Naive thymus-derived CD4-positive, alpha-beta T cell (primary cell): ENCODE measurements around the gene HOXA13. TPM values are rescaled to one million over a fixed set of nuclear protein-coding genes. Genes with fewer than 3 reads are reported as not detected.
A peak's percentile ranks its signal among the peaks of the same experiment; 100 is the strongest.

Source experiments
- ATAC-seq: fragments of 150-1000 bp; cut with Tn5 transposase; 2 replicates; pipeline ENCODE4 v1.10.0; 2021; ENCODE audit warnings: mild to moderate bottlenecking, moderate library complexity
- CTCF ChIA-PET: fragments of 350-600 bp; sonication (Branson Sonifier 250); formaldehyde crosslinking; loops from one replicate; lab custom pipeline; 2021; ENCODE audit warnings: antibody characterized with exemption; lab: Charles Lee
- POLR2A ChIA-PET: fragments of 350-600 bp; sonication (Branson Sonifier 250); formaldehyde crosslinking; loops from one replicate; lab custom pipeline; 2021; ENCODE audit warnings: antibody characterized with exemption, inconsistent platforms; lab: Charles Lee
- DNase-seq, 9 donors: peaks; one replicate each; pipeline versions ENCODE4 v3.0.0 to v3.0.0-alpha.2; 2020 to 2022; ENCODE audit warnings: mixed read lengths in 1 of 9
- H3K27ac ChIP-seq: one replicate; pipeline ENCODE4 v1.7.0; 2013; ENCODE audit warnings: mild to moderate bottlenecking, low read depth, low read length, moderate library complexity
- H3K27me3 ChIP-seq, 2 donors: one replicate each; pipeline ENCODE4 v1.7.0; 2013; ENCODE audit warnings: low read length in 2 of 2, mild to moderate bottlenecking in 2 of 2, moderate library complexity in 2 of 2; ENCODE audit not compliant: control insufficient read depth in 2 of 2, insufficient read depth in 2 of 2
- H3K36me3 ChIP-seq, 3 experiments: 1 replicate in 2 of 3; 2 replicates in 1 of 3; pipeline ENCODE4 v1.7.0; 2013; ENCODE audit warnings: low read length in 3 of 3, mild to moderate bottlenecking in 3 of 3, moderate library complexity in 1 of 3; ENCODE audit not compliant: insufficient read depth in 3 of 3, control insufficient read depth in 2 of 3
- H3K4me1 ChIP-seq, 2 donors: one replicate each; pipeline ENCODE4 v1.7.0; 2013; ENCODE audit warnings: low read length in 2 of 2, mild to moderate bottlenecking in 2 of 2, moderate library complexity in 1 of 2; ENCODE audit not compliant: control insufficient read depth in 2 of 2, insufficient read depth in 2 of 2
- H3K4me3 ChIP-seq: 2 replicates; pipeline ENCODE4 v1.7.0; 2013; ENCODE audit warnings: mild to moderate bottlenecking, low read length
- H3K9me3 ChIP-seq, 3 experiments: 1 replicate in 2 of 3; 2 replicates in 1 of 3; pipeline ENCODE4 v1.7.0; 2013; ENCODE audit warnings: low read length in 3 of 3; ENCODE audit not compliant: control insufficient read depth in 2 of 3
- H3K27ac Mint-ChIP-seq, 9 donors: one replicate each; pipeline ENCODE4 v1.8.0; 2020 to 2022; ENCODE audit warnings: mixed read lengths in 9 of 9, mild to moderate bottlenecking in 8 of 9, moderate library complexity in 5 of 9, inconsistent platforms in 2 of 9
- H3K27me3 Mint-ChIP-seq, 5 donors: one replicate each; pipeline ENCODE4 v1.8.0; 2021 to 2022; ENCODE audit warnings: mixed read lengths in 5 of 5, mild to moderate bottlenecking in 1 of 5
- H3K36me3 Mint-ChIP-seq, 5 donors: one replicate each; pipeline ENCODE4 v1.8.0; 2020 to 2022; ENCODE audit warnings: mixed read lengths in 5 of 5, mild to moderate bottlenecking in 3 of 5, inconsistent platforms in 1 of 5
- H3K4me1 Mint-ChIP-seq, 7 donors: one replicate each; pipeline ENCODE4 v1.8.0; 2020 to 2022; ENCODE audit warnings: mixed read lengths in 7 of 7, mild to moderate bottlenecking in 3 of 7, inconsistent platforms in 1 of 7
- H3K4me3 Mint-ChIP-seq, 10 donors: one replicate each; pipeline ENCODE4 v1.8.0; 2020 to 2022; ENCODE audit warnings: mild to moderate bottlenecking in 10 of 10, mixed read lengths in 10 of 10, moderate library complexity in 6 of 10, inconsistent platforms in 2 of 10
- H3K9me3 Mint-ChIP-seq, 11 donors: one replicate each; pipeline ENCODE4 v1.8.0; 2020 to 2022; ENCODE audit warnings: mixed read lengths in 11 of 11, mild to moderate bottlenecking in 4 of 11, inconsistent platforms in 1 of 11, moderate library complexity in 1 of 11
- intact Hi-C, 2 donors: fragments of 100-400 bp; cut with micrococcal nuclease; formaldehyde crosslinking; loops; one replicate each; pipeline ENCODE4 v1.15.1; 2023
- polyA plus RNA-seq, 2 donors: library from polyadenylated mRNA; unstranded; fragments of 300-500 nt; fragmentation: Illumina TruSeq; gene quantifications; one replicate each; pipeline ENCODE4 v1.2.3, GENCODE V29; 2021
- total RNA-seq, 6 experiments: library from RNA in 5 of 6; stranded (reverse) in 5 of 6; gene quantifications; 1 replicate in 5 of 6; 2 replicates in 1 of 6; pipeline ENCODE4 v1.2.3 and lab custom pipeline; 2021 to 2026

HOXA13 gene
- total and polyA plus RNA-seq, 7 experiments from 2014 or later: not detected

- Mint-ChIP-seq H3K27me3 (peaks cover 63 to 71% (median 68%) of the 10 kb centered on the region in 5 donors), H3K9me3 (peaks cover 0 to 4% (median under 1%) of the 10 kb centered on the region in 11 donors), H3K27ac (no peak overlapping the region), H3K4me3 (peak overlapping the region in 1 of 10 donors; percentile 5), H3K36me3 (no peaks in the 10 kb centered on the region), H3K4me1 (peaks cover 8 to 16% (median 13%) of the 10 kb centered on the region in 7 donors)
- POLR2A ChIA-PET: no interaction called here
- no peak for ATAC-seq
- H3K36me3 ChIP-seq: no peaks in the 10 kb centered on the region
- H3K4me3 ChIP-seq: no peak overlapping the region
- intact Hi-C loops: no loop called here
- DNase-seq: no peak
- peaks cover 16 to 53% of the 10 kb centered on the region in 2 donors for H3K27me3 ChIP-seq
- H3K27ac ChIP-seq: no peak overlapping the region
- H3K9me3 ChIP-seq: no peaks in the 10 kb centered on the region
- H3K4me1 ChIP-seq: peaks cover 7 to 16% of the 10 kb centered on the region in 2 donors
- CTCF ChIA-PET: interaction anchor here (0.8 to 2.7 kb wide), 2 partner anchors 10 to 812 kb away, joined by 3 to 8 read pairs; no protein-coding TSS in a partner anchor
Measured at GRCh38 chr7:27176962-27177794, 22.7 kb downstream of the HOXA13 start.

DNA sequence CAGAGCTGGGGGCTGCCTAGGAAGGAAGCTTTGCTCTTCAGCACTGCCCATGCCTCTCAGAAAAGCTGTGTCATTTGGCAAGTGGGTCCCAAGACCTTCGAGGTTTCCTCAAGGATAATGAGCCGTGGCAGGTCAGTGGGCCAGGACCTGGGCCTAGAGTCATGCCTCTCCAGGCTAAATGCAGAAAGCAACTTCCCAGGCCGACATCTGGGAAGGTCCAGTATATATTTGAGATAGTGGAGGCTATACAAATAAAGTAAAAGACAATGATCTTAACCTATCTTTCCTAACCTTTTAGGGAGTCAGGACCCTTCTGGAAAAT lies 23.4 kb downstream of the HOXA13 start:
- Histone ChIP-seq H3K4me1 (peaks cover 14 to 20% of the 10 kb centered on the region in 2 donors), H3K36me3 (no peaks in the 10 kb centered on the region), H3K4me3 (no peak overlapping the region), H3K9me3 (no peaks in the 10 kb centered on the region), H3K27me3 (peaks cover 18 to 59% of the 10 kb centered on the region in 2 donors), H3K27ac (no peak overlapping the region)
- ChIA-PET POLR2A (no interaction called here), CTCF (interaction anchor here (0.8 to 2.7 kb wide), 3 partner anchors 10 to 811 kb away, joined by 3 to 8 read pairs (median 4); no protein-coding TSS in a partner anchor)
- Mint-ChIP-seq H3K9me3 (peaks cover 0 to 9% (median 2%) of the 10 kb centered on the region in 11 donors), H3K27me3 (peaks cover 63 to 73% (median 69%) of the 10 kb centered on the region in 5 donors), H3K4me1 (peaks cover 14 to 23% (median 20%) of the 10 kb centered on the region in 7 donors), H3K36me3 (no peaks in the 10 kb centered on the region), H3K27ac (no peak overlapping the region), H3K4me3 (peak overlapping the region in 1 of 10 donors; percentile 5)
- no peak for DNase-seq
- intact Hi-C loops: no loop called here
- no peak for ATAC-seq

DNA sequence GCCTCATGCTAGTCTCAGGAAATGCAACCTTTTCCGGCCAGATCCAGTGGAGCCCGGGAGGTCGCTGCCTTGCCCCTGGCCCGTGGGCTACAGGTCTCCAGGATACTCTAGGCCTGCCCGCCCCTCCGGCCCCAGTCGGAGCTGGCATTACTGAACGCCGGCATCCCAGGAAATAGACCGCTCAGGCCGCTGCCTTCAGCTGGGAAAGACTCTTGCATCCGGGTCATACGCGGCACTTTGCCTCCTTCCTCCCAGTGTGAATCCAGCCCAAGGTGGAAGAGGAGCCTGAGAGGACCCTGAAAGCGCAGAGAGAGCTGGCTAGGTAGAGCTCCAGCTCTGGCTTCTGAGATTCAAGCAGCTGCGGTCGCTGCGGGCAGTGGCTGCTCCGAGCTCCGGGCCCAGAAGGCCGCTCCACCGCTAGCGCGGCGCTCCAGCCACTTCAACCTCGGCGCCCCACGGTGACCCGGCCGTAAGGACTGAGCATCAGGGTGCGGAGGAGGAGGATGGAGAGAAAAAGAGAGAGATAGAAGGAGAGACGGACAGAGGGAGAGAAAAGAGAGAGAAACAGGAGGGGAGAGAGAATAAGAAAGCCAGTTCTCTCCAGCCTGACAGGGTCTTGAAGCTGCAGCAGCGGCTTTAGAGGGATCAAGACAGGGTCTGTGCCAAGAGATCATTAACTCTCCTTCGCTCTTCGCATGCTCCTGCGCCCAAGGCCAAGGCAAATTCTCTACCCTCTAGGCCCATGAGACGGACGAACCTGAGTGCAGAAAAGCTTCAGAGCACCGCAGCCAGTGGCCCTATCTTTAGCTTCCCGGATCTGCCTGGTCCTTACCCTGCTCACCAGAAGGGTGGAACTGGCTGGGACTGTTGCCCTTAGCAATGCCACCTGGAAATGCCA lies 24.0 kb downstream of the HOXA13 start:
- Mint-ChIP-seq H3K27ac (no peak overlapping the region), H3K4me1 (peaks cover 16 to 29% (median 21%) of the 10 kb centered on the region in 7 donors), H3K36me3 (no peaks in the 10 kb centered on the region), H3K4me3 (no peak overlapping the region), H3K9me3 (peaks cover 0 to 9% (median 2%) of the 10 kb centered on the region in 11 donors), H3K27me3 (peaks cover 63 to 77% (median 69%) of the 10 kb centered on the region in 5 donors)
- CTCF ChIA-PET: interaction anchor here (0.9 to 2.7 kb wide), 2 partner anchors 11 to 27 kb away, joined by 4 to 8 read pairs; no protein-coding TSS in a partner anchor
- Histone ChIP-seq H3K27me3 (peaks cover 23 to 62% of the 10 kb centered on the region in 2 donors), H3K36me3 (no peaks in the 10 kb centered on the region), H3K27ac (no peak overlapping the region), H3K4me1 (peaks cover 16 to 20% of the 10 kb centered on the region in 2 donors), H3K4me3 (no peak overlapping the region), H3K9me3 (no peaks in the 10 kb centered on the region)
- no peak for ATAC-seq
- intact Hi-C loops: no loop called here
- DNase-seq: no peak
- POLR2A ChIA-PET: no interaction called here

DNA sequence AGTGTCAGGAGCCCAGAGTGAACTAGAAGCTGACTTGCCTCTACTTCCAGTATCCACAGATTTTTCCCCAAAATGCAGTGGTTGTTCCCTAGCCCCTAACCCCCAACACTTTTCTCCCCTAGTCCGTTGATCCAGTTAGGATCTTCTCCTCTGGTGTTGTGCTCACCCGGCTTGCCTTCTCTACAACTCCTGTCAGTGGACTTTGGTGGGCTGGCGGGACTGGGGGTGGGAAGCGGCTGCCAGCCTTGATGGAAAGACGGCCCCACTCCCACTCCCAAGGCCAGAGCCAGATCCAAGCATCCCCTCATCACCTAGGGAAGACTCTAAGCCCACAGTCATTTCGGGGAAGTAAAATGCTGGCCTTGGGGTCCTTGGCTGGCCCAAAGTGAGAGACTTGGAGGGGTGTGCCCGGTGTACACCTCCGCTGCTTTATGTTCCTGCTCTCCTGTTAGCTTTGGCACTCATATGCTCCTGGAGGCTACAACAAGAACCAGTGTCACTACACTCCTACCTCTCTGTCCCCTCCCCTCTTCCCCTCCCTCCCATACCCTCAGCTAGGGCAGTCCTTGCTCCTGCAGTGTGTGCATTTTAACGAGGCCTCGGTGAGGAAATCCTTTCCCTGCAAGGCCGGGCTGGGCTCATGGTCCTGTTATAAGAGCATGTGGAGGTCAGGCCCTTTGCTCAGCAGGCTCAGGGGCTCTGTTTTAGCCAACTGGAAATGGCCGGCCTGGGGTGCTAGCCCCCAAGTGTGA lies 24.8 kb downstream of the HOXA13 start:
- Mint-ChIP-seq H3K27me3 (peaks cover 66 to 80% (median 74%) of the 10 kb centered on the region in 5 donors), H3K36me3 (no peaks in the 10 kb centered on the region), H3K4me3 (peak overlapping the region in 9 of 10 donors; percentile 14 to 75 (median 54)), H3K9me3 (peaks cover 0 to 13% (median 2%) of the 10 kb centered on the region in 11 donors), H3K4me1 (peaks cover 13 to 34% (median 22%) of the 10 kb centered on the region in 7 donors), H3K27ac (peak overlapping the region in 3 of 9 donors; percentile 44 to 66 (median 57))
- Histone ChIP-seq H3K9me3 (no peaks in the 10 kb centered on the region), H3K4me3 (no peak overlapping the region), H3K27me3 (peaks cover 29 to 62% of the 10 kb centered on the region in 2 donors), H3K36me3 (no peaks in the 10 kb centered on the region), H3K4me1 (peaks cover 16 to 20% of the 10 kb centered on the region in 2 donors), H3K27ac (no peak overlapping the region)
- ChIA-PET CTCF (no interaction called here), POLR2A (interaction anchor here (1.1 kb wide), 1 partner anchor 24 kb away, joined by 4 read pairs; no protein-coding TSS in a partner anchor)
- DNase-seq (no peak), ATAC-seq (no peak)
- intact Hi-C loops: loop anchor here in 1 of 2 donors (1.0 to 5.0 kb wide), 2 partner anchors 9 to 973 kb away; partner anchors contain the start of genes CBX3 and HNRNPA2B1

DNA sequence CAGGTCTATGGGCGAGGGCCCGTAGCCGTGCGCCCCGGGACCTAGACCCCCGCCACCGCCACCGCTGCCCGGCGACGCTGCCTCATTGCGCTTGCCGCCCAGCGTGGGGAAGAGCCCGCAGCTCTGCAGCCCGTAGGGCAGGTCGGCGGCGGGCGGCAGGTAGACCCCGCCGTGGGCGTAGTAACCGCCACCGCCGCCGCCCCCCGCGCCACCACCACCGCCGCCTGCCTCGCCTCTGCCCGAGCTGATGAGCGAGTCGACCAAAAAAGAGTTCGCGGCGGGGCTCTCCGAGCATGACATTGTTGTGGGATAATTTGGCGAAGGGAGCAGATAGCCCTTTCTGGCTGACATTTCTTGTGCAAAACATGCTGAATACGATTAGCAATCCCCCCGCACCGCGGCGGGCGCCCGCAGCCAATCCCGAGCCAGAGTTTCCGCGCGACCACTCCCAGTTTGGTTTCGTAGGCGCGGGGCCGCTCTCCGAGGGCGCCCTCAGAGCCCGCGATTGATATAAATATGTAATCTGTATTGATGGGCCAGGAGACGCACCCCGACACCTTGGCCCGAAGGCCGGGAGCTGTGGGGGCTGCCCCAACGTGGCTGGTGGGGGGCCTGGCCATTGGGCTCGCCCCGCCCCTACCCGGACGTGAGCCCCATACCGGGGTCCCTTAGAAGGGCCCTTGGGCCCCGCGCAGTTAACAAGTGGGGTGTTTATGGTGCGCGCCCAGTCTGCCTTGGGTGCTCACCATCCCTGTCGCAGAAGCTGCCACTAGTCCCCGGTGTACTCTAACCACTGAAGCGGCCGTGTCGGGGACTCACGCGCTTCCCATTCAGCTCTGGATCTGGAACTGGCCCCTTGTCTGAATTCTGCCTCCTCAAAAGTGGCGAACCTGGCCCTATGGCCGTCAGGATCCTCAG lies 25.7 kb downstream of the HOXA13 start, which contains the start of gene HOXA10:
HOXA10 (minus strand) TSS at position 365 of the 918 bp plus-strand sequence; CDS start at position 351, 14 bp downstream.
- H3K36me3 Mint-ChIP-seq: no peaks in the 10 kb centered on the region
- Histone ChIP-seq H3K9me3 (no peaks in the 10 kb centered on the region), H3K4me1 (peaks cover 15 to 16% of the 10 kb centered on the region in 2 donors)

More for the DNA sequence above, 25.7 kb downstream of the HOXA13 start, which contains the start of gene HOXA10:
- intact Hi-C loops: loop anchor here (1.0 to 5.0 kb wide), 6 partner anchors 10 to 972 kb away; partner anchors contain the start of genes CBX3 (in 1 of the 2), HNRNPA2B1 (in 1 of the 2) and HOXA7 (in 1 of the 2)
- peaks cover 9 to 32% (median 18%) of the 10 kb centered on the region in 7 donors for H3K4me1 Mint-ChIP-seq
- peaks cover 0 to 11% (median 2%) of the 10 kb centered on the region in 11 donors for H3K9me3 Mint-ChIP-seq
- peaks cover 25 to 58% of the 10 kb centered on the region in 2 donors for H3K27me3 ChIP-seq
- H3K4me3 ChIP-seq: peak within 1 kb of the TSS; percentile 36
- H3K36me3 ChIP-seq: no peaks in the 10 kb centered on the region
- H3K27ac Mint-ChIP-seq: peak within 1 kb of the TSS in 3 of 9 donors; percentile 44 to 70 (median 57)
- ChIA-PET POLR2A (interaction anchor here (1.1 kb wide), 1 partner anchor 25 kb away, joined by 4 read pairs; no protein-coding TSS in a partner anchor), CTCF (interaction anchor here (0.9 kb wide), 1 partner anchor 8 kb away, joined by 4 read pairs; no protein-coding TSS in a partner anchor)
- DNase-seq (peak in 3 of 9 donors; percentile 14 to 19 (median 15)), ATAC-seq (peak; percentile 37)
- peaks cover 63 to 72% (median 68%) of the 10 kb centered on the region in 5 donors for H3K27me3 Mint-ChIP-seq
- H3K27ac ChIP-seq: no peak within 1 kb of the TSS
- peak within 1 kb of the TSS in 9 of 10 donors; percentile 50 to 79 (median 69) for H3K4me3 Mint-ChIP-seq
